ENCODE data around the gene DOCK10.

DNA sequence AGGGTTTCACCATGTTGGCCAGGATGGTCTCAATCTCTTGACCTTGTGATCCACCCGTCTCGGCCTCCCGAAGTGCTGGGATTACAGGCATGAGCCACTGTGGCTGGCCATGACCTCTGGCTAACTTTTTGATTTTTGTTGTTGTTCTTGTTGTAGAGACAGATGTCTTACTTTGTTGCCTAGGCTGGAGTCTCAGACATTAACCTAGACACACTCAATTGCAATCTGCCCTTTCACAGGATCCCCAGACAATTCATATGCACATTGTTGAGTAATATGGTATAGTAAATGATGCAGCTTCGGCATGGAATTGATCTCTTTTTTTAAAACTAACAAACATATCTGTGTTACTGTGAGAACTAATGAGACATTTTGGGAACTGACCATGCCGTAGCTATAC, 195.6 kb downstream of the DOCK10 start:
- TF ChIP-seq, protein P1, sequence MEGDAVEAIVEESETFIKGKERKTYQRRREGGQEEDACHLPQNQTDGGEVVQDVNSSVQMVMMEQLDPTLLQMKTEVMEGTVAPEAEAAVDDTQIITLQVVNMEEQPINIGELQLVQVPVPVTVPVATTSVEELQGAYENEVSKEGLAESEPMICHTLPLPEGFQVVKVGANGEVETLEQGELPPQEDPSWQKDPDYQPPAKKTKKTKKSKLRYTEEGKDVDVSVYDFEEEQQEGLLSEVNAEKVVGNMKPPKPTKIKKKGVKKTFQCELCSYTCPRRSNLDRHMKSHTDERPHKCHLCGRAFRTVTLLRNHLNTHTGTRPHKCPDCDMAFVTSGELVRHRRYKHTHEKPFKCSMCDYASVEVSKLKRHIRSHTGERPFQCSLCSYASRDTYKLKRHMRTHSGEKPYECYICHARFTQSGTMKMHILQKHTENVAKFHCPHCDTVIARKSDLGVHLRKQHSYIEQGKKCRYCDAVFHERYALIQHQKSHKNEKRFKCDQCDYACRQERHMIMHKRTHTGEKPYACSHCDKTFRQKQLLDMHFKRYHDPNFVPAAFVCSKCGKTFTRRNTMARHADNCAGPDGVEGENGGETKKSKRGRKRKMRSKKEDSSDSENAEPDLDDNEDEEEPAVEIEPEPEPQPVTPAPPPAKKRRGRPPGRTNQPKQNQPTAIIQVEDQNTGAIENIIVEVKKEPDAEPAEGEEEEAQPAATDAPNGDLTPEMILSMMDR (tag by site-specific recombination; IDR thresholded peaks at IDR 0.05): no peak
- no peak for TF ChIP-seq MZF1 (tag by site-specific recombination; IDR thresholded peaks at IDR 0.05; ENCODE audit: borderline replicate concordance)
- no peak for TF ChIP-seq ZNF513 (tag by site-specific recombination; IDR thresholded peaks at IDR 0.05)
- TF ChIP-seq ZBTB21 (tag by site-specific recombination; IDR thresholded peaks at IDR 0.05): no peak
- no peak for TF ChIP-seq ZNF174 (tag by site-specific recombination; IDR thresholded peaks at IDR 0.05)
- no peak for TF ChIP-seq ZNF280D (tag by site-specific recombination; IDR thresholded peaks at IDR 0.05)
- TF ChIP-seq ZNF133 (tag by site-specific recombination; IDR thresholded peaks at IDR 0.05): no peak
- TF ChIP-seq, protein P2, sequence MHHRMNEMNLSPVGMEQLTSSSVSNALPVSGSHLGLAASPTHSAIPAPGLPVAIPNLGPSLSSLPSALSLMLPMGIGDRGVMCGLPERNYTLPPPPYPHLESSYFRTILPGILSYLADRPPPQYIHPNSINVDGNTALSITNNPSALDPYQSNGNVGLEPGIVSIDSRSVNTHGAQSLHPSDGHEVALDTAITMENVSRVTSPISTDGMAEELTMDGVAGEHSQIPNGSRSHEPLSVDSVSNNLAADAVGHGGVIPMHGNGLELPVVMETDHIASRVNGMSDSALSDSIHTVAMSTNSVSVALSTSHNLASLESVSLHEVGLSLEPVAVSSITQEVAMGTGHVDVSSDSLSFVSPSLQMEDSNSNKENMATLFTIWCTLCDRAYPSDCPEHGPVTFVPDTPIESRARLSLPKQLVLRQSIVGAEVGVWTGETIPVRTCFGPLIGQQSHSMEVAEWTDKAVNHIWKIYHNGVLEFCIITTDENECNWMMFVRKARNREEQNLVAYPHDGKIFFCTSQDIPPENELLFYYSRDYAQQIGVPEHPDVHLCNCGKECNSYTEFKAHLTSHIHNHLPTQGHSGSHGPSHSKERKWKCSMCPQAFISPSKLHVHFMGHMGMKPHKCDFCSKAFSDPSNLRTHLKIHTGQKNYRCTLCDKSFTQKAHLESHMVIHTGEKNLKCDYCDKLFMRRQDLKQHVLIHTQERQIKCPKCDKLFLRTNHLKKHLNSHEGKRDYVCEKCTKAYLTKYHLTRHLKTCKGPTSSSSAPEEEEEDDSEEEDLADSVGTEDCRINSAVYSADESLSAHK (tag by site-specific recombination; IDR thresholded peaks at IDR 0.05): no peak
- TF ChIP-seq ZNF48 (tag by site-specific recombination; IDR thresholded peaks at IDR 0.05): no peak
- TF ChIP-seq ZSCAN30 (tag by site-specific recombination; IDR thresholded peaks at IDR 0.05): no peak
- TF ChIP-seq, protein P3, sequence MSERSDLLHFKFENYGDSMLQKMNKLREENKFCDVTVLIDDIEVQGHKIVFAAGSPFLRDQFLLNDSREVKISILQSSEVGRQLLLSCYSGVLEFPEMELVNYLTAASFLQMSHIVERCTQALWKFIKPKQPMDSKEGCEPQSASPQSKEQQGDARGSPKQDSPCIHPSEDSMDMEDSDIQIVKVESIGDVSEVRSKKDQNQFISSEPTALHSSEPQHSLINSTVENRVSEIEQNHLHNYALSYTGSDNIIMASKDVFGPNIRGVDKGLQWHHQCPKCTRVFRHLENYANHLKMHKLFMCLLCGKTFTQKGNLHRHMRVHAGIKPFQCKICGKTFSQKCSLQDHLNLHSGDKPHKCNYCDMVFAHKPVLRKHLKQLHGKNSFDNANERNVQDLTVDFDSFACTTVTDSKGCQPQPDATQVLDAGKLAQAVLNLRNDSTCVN (tag by site-specific recombination; optimal IDR thresholded peaks at IDR 0.05): no peak
- no peak for TF ChIP-seq ZNF24 (tag by site-specific recombination; IDR thresholded peaks at IDR 0.05)
- no peak for TF ChIP-seq ZNF19 (tag by site-specific recombination; IDR thresholded peaks at IDR 0.05; ENCODE audit: low read depth)
- no peak for TF ChIP-seq ZBTB7A (tag by site-specific recombination; IDR thresholded peaks at IDR 0.05; ENCODE audit: low read depth)
